ENCODE data around the gene EPS15. TPM values are rescaled to one million over a fixed set of nuclear protein-coding genes. Genes with fewer than 3 reads are reported as not detected.

EPS15 gene
- total RNA-seq, 1 experiment from 2014 or later, result 48.7 TPM

DNA sequence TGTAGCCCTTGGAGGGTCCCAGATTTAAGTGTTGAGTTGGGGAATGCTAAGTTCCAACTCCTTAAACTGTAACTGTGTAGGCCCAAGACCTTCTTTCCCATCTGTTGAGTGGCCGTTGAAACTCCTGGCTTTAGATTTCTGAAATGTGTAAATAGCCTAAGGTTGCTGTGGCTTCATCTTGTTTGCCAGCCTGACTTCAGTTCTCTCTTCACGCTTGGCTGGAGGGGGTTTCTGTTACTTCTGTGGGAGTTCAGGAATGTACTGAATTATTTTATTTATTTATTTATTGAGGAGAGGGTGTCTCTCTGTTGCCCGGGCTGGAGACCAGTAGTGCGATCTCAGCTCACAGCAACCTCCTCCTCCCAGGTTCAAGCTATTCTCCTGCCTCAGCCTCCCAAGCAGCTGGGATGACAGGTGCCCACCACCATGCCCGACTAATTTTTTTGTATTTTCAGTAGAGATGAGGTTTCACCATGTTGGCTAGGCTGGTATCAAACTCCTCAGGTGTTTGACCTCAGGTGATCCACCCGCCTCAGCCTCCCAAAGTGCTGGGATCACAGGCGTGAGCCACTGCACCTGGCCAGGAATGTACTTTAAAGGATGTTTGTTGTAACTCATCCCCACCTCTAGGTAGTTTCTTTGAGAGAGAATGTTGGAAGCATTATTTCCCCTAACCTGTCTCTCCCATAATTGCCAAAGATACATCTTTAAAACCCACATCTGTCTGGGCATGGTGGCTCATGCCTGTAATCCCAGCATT is 194.6 kb downstream of the EPS15 start:
- no peak overlapping the region for H3K27ac Mint-ChIP-seq (ENCODE audit: low read depth, unreplicated experiment)

DNA sequence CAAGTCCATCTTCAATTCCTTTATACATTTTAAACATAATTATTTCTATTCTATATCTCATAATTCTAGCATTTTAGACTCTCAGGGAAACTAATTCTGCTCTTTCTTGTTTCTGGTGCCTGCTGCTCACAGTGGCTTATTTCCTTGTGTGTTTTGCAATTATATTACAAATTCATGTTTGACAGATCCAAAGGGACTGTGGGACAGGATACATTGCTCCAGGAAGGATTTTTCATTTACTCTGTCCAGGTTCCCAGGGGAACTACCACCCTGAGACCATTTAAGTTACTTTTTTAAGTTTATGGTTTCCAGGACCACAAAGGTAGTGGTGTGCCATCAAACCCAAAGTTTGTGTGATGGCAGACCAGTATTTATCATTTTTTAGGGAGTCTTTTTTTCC is 195.3 kb downstream of the EPS15 start:
- TF ChIP-seq, protein P1, sequence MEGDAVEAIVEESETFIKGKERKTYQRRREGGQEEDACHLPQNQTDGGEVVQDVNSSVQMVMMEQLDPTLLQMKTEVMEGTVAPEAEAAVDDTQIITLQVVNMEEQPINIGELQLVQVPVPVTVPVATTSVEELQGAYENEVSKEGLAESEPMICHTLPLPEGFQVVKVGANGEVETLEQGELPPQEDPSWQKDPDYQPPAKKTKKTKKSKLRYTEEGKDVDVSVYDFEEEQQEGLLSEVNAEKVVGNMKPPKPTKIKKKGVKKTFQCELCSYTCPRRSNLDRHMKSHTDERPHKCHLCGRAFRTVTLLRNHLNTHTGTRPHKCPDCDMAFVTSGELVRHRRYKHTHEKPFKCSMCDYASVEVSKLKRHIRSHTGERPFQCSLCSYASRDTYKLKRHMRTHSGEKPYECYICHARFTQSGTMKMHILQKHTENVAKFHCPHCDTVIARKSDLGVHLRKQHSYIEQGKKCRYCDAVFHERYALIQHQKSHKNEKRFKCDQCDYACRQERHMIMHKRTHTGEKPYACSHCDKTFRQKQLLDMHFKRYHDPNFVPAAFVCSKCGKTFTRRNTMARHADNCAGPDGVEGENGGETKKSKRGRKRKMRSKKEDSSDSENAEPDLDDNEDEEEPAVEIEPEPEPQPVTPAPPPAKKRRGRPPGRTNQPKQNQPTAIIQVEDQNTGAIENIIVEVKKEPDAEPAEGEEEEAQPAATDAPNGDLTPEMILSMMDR (IDR thresholded peaks at IDR 0.05; ENCODE audit: unreplicated experiment), result no peak
- Mint-ChIP-seq H3K4me1 (ENCODE audit: insufficient read depth, unreplicated experiment) (no peaks in the 10 kb centered on the region), H3K36me3 (ENCODE audit: insufficient read depth, unreplicated experiment) (no peaks in the 10 kb centered on the region), H3K27ac (ENCODE audit: low read depth, unreplicated experiment) (no peak overlapping the region), H3K4me3 (ENCODE audit: unreplicated experiment) (no peak overlapping the region), H3K9me3 (ENCODE audit: unreplicated experiment) (no peaks in the 10 kb centered on the region), H3K27me3 (ENCODE audit: insufficient read depth, unreplicated experiment) (no peaks in the 10 kb centered on the region)
- ChIA-PET POLR2A (interaction anchor here (0.7 kb wide), 1 partner anchor 12 kb away, joined by 3 read pairs; no protein-coding TSS in a partner anchor), CTCF (no interaction called here)
- BruUV-seq (replicated peaks), result no TSS peak
- intact Hi-C loops (cut with micrococcal nuclease), result no loop called here
- no peak for DNase-seq (ENCODE audit: unreplicated experiment)

More for the DNA sequence above, 194.6 kb downstream of the EPS15 start:
- ChIA-PET POLR2A (no interaction called here), CTCF (no interaction called here)
- H3K27me3 Mint-ChIP-seq (ENCODE audit: insufficient read depth, unreplicated experiment), result no peaks in the 10 kb centered on the region
- TF ChIP-seq, protein P1 (IDR thresholded peaks at IDR 0.05; ENCODE audit: unreplicated experiment), result no peak
- H3K9me3 Mint-ChIP-seq (ENCODE audit: unreplicated experiment), result no peaks in the 10 kb centered on the region
- intact Hi-C loops (cut with micrococcal nuclease), result no loop called here
- H3K4me1 Mint-ChIP-seq (ENCODE audit: insufficient read depth, unreplicated experiment), result no peaks in the 10 kb centered on the region
- no peak overlapping the region for H3K4me3 Mint-ChIP-seq (ENCODE audit: unreplicated experiment)
- no peaks in the 10 kb centered on the region for H3K36me3 Mint-ChIP-seq (ENCODE audit: insufficient read depth, unreplicated experiment)
- no TSS peak for BruUV-seq (replicated peaks)
- DNase-seq (ENCODE audit: unreplicated experiment), result no peak

DNA sequence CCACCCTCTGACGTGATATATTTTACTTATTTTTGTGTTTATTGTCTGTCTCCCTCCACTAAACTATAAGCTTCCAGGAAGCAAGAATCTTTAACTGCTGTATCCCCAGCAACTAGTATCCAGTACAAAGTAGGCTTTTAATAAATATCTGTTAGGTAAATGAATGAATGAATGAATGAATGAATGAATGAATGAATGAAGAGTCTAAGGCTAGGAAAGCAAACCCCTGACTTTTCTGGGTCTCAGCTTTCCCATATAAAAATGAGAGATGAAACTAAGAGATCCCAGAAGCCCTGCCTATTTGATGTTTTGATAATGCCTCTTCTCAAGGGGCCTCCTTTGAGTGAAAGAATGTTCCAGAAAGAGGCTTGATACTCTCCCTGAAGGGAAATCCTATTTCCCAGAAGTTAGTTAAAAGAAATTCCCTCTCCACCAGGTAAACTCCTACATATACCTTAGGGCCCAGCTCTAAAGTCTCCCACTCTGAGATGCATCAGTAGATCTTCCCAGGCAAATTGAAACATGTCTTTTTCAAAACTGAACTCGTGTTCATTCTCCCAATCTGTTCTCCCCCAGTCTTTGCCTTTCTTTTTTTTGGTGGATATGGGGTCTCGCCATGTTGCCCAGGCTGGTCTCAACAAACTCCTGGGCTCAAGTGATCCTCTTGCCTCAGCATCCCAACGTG is 196.5 kb downstream of the EPS15 start:
- BruUV-seq (replicated peaks), result no TSS peak
- Mint-ChIP-seq H3K27ac (ENCODE audit: low read depth, unreplicated experiment) (no peak overlapping the region), H3K27me3 (ENCODE audit: insufficient read depth, unreplicated experiment) (no peaks in the 10 kb centered on the region), H3K36me3 (ENCODE audit: insufficient read depth, unreplicated experiment) (no peaks in the 10 kb centered on the region), H3K4me3 (ENCODE audit: unreplicated experiment) (no peak overlapping the region), H3K9me3 (ENCODE audit: unreplicated experiment) (no peaks in the 10 kb centered on the region), H3K4me1 (ENCODE audit: insufficient read depth, unreplicated experiment) (no peaks in the 10 kb centered on the region)
- CTCF ChIA-PET, result interaction anchor here (0.5 kb wide), 1 partner anchor 689 kb away, joined by 3 read pairs; no protein-coding TSS in a partner anchor
- POLR2A ChIA-PET, result no interaction called here
- TF ChIP-seq, protein P1 (IDR thresholded peaks at IDR 0.05; ENCODE audit: unreplicated experiment), result no peak
- DNase-seq (ENCODE audit: unreplicated experiment), result no peak
- intact Hi-C loops (cut with micrococcal nuclease), result no loop called here

DNA sequence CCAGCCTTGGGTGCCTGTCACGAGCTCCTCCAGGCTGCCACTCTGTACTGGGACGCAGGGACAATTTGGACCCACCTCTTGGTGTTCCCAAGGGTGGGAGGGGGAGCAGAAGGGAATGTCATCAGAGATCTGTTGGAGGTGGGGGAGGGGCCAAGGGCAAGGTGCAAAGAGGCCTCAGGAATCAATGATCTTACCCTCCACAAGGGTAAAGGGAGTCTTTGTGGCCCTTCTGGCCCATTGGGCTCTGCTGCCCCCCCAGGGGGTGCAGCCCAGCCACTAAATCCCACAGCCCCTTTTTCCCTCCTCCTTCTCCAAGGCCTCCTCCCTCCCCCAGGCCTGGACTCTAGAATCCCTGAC is 197.2 kb downstream of the EPS15 start:
- Mint-ChIP-seq H3K9me3 (ENCODE audit: unreplicated experiment) (no peaks in the 10 kb centered on the region), H3K36me3 (ENCODE audit: insufficient read depth, unreplicated experiment) (no peaks in the 10 kb centered on the region), H3K4me3 (ENCODE audit: unreplicated experiment) (no peak overlapping the region), H3K27me3 (ENCODE audit: insufficient read depth, unreplicated experiment) (no peaks in the 10 kb centered on the region), H3K27ac (ENCODE audit: low read depth, unreplicated experiment) (no peak overlapping the region), H3K4me1 (ENCODE audit: insufficient read depth, unreplicated experiment) (no peaks in the 10 kb centered on the region)
- no TSS peak for BruUV-seq (replicated peaks)
- POLR2A ChIA-PET, result no interaction called here
- TF ChIP-seq, protein P1 (IDR thresholded peaks at IDR 0.05; ENCODE audit: unreplicated experiment), result no peak
- CTCF ChIA-PET, result interaction anchor here (0.5 kb wide), 1 partner anchor 690 kb away, joined by 3 read pairs; no protein-coding TSS in a partner anchor
- DNase-seq (ENCODE audit: unreplicated experiment), result no peak
- intact Hi-C loops (cut with micrococcal nuclease), result no loop called here

Measured in MCF 10A (cell line).